Suprapubic skin (tissue), 4 donors: ENCODE data around the gene LRCH1. TPM values are rescaled to one million over a fixed set of nuclear protein-coding genes. Genes with fewer than 3 reads are reported as not detected.

ENCODE experiments used
- DNase-seq, 2 donors: peaks; one replicate each; pipeline ENCODE4 v3.0.0-alpha.2; 2019; ENCODE audit warnings: low spot score in 2 of 2
- H3K27ac ChIP-seq: fragments of 200-600 bp; sonication (generic); one replicate; pipeline ENCODE4 v1.5.1; 2019
- H3K27me3 ChIP-seq: fragments of 200-600 bp; sonication (generic); one replicate; pipeline ENCODE4 v1.5.1; 2019
- H3K36me3 ChIP-seq: fragments of 200-600 bp; sonication (generic); one replicate; pipeline ENCODE4 v1.5.1; 2019
- H3K4me1 ChIP-seq: fragments of 200-600 bp; sonication (generic); one replicate; pipeline ENCODE4 v1.5.1; 2019
- H3K4me3 ChIP-seq: fragments of 200-600 bp; sonication (generic); one replicate; pipeline ENCODE4 v1.5.1; 2019; ENCODE audit warnings: mild to moderate bottlenecking
- H3K9me3 ChIP-seq: fragments of 200-600 bp; sonication (generic); one replicate; pipeline ENCODE4 v1.5.1; 2019
- CTCF ChIP-seq, 2 donors: fragments of 200-600 bp in 1 of 2; fragments of 450-650 bp in 1 of 2; sonication (generic) in 1 of 2; IDR thresholded peaks; one replicate each; pipeline ENCODE4 v1.5.1; 2016 to 2019; ENCODE audit warnings: antibody characterized with exemption in 2 of 2, mild to moderate bottlenecking in 1 of 2, moderate library complexity in 1 of 2
- EP300 ChIP-seq: sonication (generic); formaldehyde crosslinking; IDR thresholded peaks from one replicate; pipeline ENCODE4 v1.6.1; 2017; ENCODE audit warnings: antibody characterized with exemption
- POLR2A ChIP-seq, 2 donors: fragments of 450-650 bp; IDR thresholded peaks; one replicate each; pipeline ENCODE4 v1.6.1; 2017; ENCODE audit warnings: antibody characterized with exemption in 2 of 2, mild to moderate bottlenecking in 2 of 2, moderate library complexity in 2 of 2
- POLR2AphosphoS5 ChIP-seq, 3 donors: sonication (generic); formaldehyde crosslinking; IDR thresholded peaks; one replicate each; pipeline ENCODE4 v1.6.1; 2017; ENCODE audit warnings: antibody characterized with exemption in 3 of 3
- WGBS: methylation state at CpG from one replicate; pipeline ENCODE4 v1.1.5; 2018; 5-methylcytosine and 5-hydroxymethylcytosine counted together
- total RNA-seq, 4 donors: library from RNA; depleted of rRNA; stranded (reverse); fragments of >200 nt; gene quantifications; one replicate each; pipeline ENCODE4 v1.1.0, GENCODE V29; 2016

Gene LRCH1
- total RNA-seq, 4 donors from 2014 or later, result 29.1 to 44.7 (median 34.9) TPM

DNA sequence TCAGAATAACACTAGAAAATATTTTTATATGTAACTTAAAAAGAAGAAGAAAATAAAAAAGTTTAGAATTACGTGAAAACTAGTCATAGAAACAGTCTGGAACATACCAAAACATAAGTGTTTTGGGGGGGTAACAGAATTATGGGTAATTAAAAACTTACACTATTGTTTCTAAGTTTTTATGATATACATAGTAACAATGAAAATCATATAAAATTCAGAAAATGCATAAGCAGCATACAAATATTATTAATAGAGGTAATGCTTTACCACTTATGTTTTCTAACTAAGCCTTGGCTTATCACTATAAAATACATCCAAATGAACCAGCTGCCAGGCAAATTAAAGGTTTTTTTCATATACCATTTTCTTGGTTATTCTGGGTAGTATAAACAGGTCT, 229.1 kb downstream of the LRCH1 start:
- 89% methylated on average over 1 of the region's 1 CpG for whole genome bisulfite sequencing
- H3K36me3 ChIP-seq, result peaks cover 77% of the 10 kb centered on the region
- no peak overlapping the region for H3K4me3 ChIP-seq
- no peaks in the 10 kb centered on the region for H3K27me3 ChIP-seq
- no peak for DNase-seq
- H3K4me1 ChIP-seq, result no peaks in the 10 kb centered on the region
- H3K27ac ChIP-seq, result no peak overlapping the region
- H3K9me3 ChIP-seq, result no peaks in the 10 kb centered on the region
- no peak for TF ChIP-seq POLR2A (IDR thresholded peaks at IDR 0.05)
- no peak for TF ChIP-seq EP300
- no peak for TF ChIP-seq POLR2AphosphoS5 (IDR thresholded peaks at IDR 0.05)
- TF ChIP-seq CTCF (IDR thresholded peaks at IDR 0.05), result no peak

DNA sequence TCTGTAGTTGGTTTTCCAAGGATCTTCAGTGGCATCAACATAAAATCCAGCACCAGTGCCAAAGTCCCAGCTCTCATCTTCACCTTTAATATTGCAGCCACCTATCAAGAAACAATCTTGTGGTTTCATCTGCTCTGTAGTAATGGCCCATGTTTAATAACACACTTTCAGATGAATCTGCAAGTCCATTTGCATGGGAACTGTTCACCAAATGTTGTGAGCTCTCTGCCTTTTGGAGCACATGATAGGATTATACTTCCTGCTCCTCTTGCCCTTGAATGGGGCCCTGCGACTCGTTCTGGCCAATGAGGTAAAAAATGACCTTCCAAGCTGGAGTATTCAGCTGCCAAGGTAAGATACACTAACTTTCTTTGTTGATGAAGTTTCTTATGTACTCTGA, 229.7 kb downstream of the LRCH1 start:
- no peaks in the 10 kb centered on the region for H3K9me3 ChIP-seq
- TF ChIP-seq POLR2AphosphoS5 (IDR thresholded peaks at IDR 0.05) (no peak), CTCF (IDR thresholded peaks at IDR 0.05) (no peak), POLR2A (IDR thresholded peaks at IDR 0.05) (no peak), EP300 (no peak)
- no peak for DNase-seq
- H3K27ac ChIP-seq, result no peak overlapping the region
- no peak overlapping the region for H3K4me3 ChIP-seq
- peaks cover 73% of the 10 kb centered on the region for H3K36me3 ChIP-seq
- no peaks in the 10 kb centered on the region for H3K27me3 ChIP-seq
- no peaks in the 10 kb centered on the region for H3K4me1 ChIP-seq
- 82% methylated on average over 2 of the region's 2 CpGs for WGBS

DNA sequence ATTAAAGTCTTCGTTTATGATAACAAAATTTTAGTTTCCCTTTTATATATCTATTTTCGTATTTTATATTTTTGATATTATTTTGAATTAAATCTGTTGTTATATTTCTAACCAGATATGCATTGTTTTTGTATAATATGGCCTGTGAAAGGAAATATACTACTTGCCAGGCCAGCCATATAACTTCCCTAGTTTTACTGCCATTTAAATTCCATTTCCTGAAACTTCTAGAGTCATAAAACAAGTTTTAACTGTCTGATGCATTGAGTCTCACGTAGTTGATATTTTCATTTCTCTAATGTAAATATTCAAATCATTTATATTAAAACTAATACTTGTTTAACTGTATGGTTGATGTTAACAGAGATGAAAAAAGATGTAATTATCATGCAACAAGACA, 230.5 kb downstream of the LRCH1 start:
- H3K9me3 ChIP-seq, result no peaks in the 10 kb centered on the region
- no peak for DNase-seq
- no peak overlapping the region for H3K27ac ChIP-seq
- TF ChIP-seq CTCF (IDR thresholded peaks at IDR 0.05) (no peak), EP300 (no peak), POLR2A (IDR thresholded peaks at IDR 0.05) (no peak), POLR2AphosphoS5 (IDR thresholded peaks at IDR 0.05) (no peak)
- WGBS, result 92% methylated on average over 3 of the region's 3 CpGs
- H3K4me1 ChIP-seq, result no peaks in the 10 kb centered on the region
- no peaks in the 10 kb centered on the region for H3K27me3 ChIP-seq
- H3K36me3 ChIP-seq, result peaks cover 71% of the 10 kb centered on the region
- no peak overlapping the region for H3K4me3 ChIP-seq

DNA sequence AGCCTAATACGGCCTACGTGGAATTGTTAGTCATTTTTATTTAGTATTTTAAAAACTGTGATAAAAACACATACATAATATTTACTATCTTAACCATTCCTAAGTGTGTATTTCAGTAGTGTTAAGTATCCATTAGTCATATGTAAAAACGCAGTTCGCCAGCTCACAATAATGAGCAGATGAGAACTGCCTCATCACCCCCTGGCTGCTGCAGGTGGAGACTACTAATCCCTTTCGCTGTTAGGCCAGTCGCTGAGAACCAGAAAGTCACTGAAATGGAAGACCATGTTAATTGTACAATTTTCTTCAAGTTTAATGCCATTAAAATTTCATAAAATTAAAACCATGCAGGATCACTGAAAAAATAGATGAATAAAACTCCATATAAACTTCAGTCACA, 242.4 kb downstream of the LRCH1 start:
- 84% methylated on average over 6 of the region's 6 CpGs for WGBS
- DNase-seq, result no peak
- no peak overlapping the region for H3K27ac ChIP-seq
- no peaks in the 10 kb centered on the region for H3K27me3 ChIP-seq
- peaks cover 12% of the 10 kb centered on the region for H3K36me3 ChIP-seq
- H3K4me3 ChIP-seq, result peak overlapping the region; percentile 88
- H3K4me1 ChIP-seq, result peaks cover 40% of the 10 kb centered on the region
- no peak for TF ChIP-seq POLR2A (IDR thresholded peaks at IDR 0.05)
- TF ChIP-seq POLR2AphosphoS5 (IDR thresholded peaks at IDR 0.05), result no peak
- no peak for TF ChIP-seq EP300
- no peak for TF ChIP-seq CTCF (IDR thresholded peaks at IDR 0.05)
- no peaks in the 10 kb centered on the region for H3K9me3 ChIP-seq

DNA sequence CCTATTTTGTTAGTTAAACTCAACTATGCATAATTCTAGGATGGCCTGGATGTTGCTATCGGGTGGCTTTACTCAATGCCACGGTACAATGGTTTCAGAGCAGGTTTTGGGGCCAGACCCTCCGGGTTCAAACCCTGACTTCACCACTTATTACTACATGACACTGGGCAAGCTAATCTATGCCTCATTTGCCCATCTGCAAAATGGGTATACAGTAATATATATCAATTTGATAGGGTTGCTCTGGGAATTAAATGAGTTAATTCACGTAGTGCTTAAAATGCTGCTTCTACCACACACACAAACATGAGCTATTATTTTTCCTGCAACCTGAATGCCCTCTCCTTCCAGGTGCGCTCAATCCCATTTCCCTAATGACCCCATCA, 243.2 kb downstream of the LRCH1 start:
- H3K36me3 ChIP-seq, result peaks cover 4% of the 10 kb centered on the region
- 63% methylated on average over 5 of the region's 5 CpGs for WGBS
- H3K4me3 ChIP-seq, result peak overlapping the region; percentile 88
- H3K27me3 ChIP-seq, result no peaks in the 10 kb centered on the region
- DNase-seq, result no peak
- H3K4me1 ChIP-seq, result peaks cover 40% of the 10 kb centered on the region
- H3K9me3 ChIP-seq, result no peaks in the 10 kb centered on the region
- peak overlapping the region; percentile 93 for H3K27ac ChIP-seq
- TF ChIP-seq POLR2AphosphoS5 (IDR thresholded peaks at IDR 0.05), result no peak
- no peak for TF ChIP-seq POLR2A (IDR thresholded peaks at IDR 0.05)
- no peak for TF ChIP-seq EP300
- no peak for TF ChIP-seq CTCF (IDR thresholded peaks at IDR 0.05)
